GM12891 (cell line): ENCODE results near the gene CDH23.

Source experiments
- POLR2A ChIP-seq: IDR thresholded peaks from 2 replicates; pipeline ENCODE4 v1.6.1; 2011; ENCODE audit warnings: low read depth, low read length, control low read depth
- POLR2AphosphoS5 ChIP-seq: IDR thresholded peaks from 2 replicates; pipeline ENCODE4 v1.6.1; 2011; ENCODE audit warnings: low read depth, low read length, control low read depth
- POU2F2 ChIP-seq: IDR thresholded peaks from 2 replicates; pipeline ENCODE4 v1.6.1; 2011; ENCODE audit warnings: low read depth, mild to moderate bottlenecking, control low read depth, low read length, moderate library complexity
- TAF1 ChIP-seq: IDR thresholded peaks from 2 replicates; pipeline ENCODE4 v1.6.1; 2011; ENCODE audit warnings: low read depth, low read length, control low read depth

GRCh38 chr10:71605263-71605962 is 208.7 kb downstream of the CDH23 start:
- TF ChIP-seq POLR2A (no peak), POU2F2 (no peak), POLR2AphosphoS5 (no peak), TAF1 (no peak)
